ENCODE measurements around the gene RAB27A.

- no peak for TF ChIP-seq TAF1 (IDR thresholded peaks at IDR 0.05; ENCODE audit: borderline replicate concordance, insufficient read depth, low read length)
- no peak for TF ChIP-seq POLR2AphosphoS5 (IDR thresholded peaks at IDR 0.05; ENCODE audit: low read depth, low read length)
- no peak for TF ChIP-seq REST (IDR thresholded peaks at IDR 0.05; ENCODE audit: insufficient read depth in 1 of 2, low read depth in 2 of 2, low read length in 2 of 2)
- TF ChIP-seq FOXP2 (optimal IDR thresholded peaks at IDR 0.05; ENCODE audit: borderline replicate concordance, extremely low read depth, extremely low read length, insufficient read depth) = no peak
- TF ChIP-seq SIN3A (IDR thresholded peaks at IDR 0.05; ENCODE audit: borderline replicate concordance, insufficient read depth, low read length) = no peak
These were observed 49.4 kb downstream of the RAB27A start for GRCh38 chr15:55240125-55240760.

Measured in PFSK-1 (cell line).